Skin of body (tissue), 2 donors: ENCODE results near the gene KCNH6. TPM values are rescaled to one million over a fixed set of nuclear protein-coding genes. Genes with fewer than 3 reads are reported as not detected.
A peak's percentile ranks its signal among the peaks of the same experiment; 100 is the strongest.

Experiments
- DNase-seq: peaks from one replicate; lab custom pipeline; 2025; lab: John Stamatoyannopoulos, UW
- total RNA-seq: library from RNA; depleted of rRNA; stranded (reverse); fragments of >200 nt; gene quantifications from one replicate; pipeline ENCODE4 v1.2.3, GENCODE V29; 2014

Gene KCNH6
- total RNA-seq, 1 donor from 2014 or later, result not detected

DNA sequence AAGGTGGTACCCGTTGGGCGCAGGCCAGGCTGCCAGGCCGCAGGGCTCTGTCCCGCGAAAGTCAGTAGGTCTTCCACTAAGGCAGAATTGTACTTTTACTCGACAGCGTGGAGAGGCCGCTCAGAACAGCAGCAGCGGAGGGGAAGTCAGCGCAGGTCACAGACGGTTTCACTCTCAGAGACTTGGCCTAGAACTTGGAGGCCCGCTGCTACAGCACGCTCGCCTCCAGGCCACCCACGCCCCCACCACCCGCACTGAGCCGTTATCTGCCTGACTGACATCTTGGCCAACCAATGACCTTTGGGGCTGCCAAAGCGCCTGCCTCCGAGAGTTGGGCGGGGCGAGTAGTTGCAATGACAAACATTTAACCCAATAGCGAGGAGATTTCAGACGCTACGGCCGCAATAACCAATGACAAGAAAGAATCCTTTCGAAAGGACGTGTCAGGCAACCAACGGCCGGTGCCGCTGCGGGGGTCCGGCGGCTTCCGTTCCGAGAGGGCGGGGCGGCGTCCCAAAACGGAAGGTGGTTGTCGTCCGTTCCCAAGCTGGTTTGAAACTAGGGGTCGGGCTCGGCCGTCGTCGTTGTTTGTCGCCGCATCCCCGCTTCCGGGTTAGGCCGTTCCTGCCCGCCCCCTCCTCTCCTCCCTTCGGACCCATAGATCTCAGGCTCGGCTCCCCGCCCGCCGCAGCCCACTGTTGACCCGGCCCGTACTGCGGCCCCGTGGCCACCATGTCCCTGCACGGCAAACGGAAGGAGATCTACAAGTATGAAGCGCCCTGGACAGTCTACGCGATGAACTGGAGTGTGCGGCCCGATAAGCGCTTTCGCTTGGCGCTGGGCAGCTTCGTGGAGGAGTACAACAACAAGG, 27.0 kb downstream of the KCNH6 start, which contains the start of gene DCAF7:
DCAF7 (plus strand) TSS at position 532 of the 871 bp plus-strand sequence; CDS start at position 733, 201 bp downstream.
- DNase-seq, result peak; percentile 100

DNA sequence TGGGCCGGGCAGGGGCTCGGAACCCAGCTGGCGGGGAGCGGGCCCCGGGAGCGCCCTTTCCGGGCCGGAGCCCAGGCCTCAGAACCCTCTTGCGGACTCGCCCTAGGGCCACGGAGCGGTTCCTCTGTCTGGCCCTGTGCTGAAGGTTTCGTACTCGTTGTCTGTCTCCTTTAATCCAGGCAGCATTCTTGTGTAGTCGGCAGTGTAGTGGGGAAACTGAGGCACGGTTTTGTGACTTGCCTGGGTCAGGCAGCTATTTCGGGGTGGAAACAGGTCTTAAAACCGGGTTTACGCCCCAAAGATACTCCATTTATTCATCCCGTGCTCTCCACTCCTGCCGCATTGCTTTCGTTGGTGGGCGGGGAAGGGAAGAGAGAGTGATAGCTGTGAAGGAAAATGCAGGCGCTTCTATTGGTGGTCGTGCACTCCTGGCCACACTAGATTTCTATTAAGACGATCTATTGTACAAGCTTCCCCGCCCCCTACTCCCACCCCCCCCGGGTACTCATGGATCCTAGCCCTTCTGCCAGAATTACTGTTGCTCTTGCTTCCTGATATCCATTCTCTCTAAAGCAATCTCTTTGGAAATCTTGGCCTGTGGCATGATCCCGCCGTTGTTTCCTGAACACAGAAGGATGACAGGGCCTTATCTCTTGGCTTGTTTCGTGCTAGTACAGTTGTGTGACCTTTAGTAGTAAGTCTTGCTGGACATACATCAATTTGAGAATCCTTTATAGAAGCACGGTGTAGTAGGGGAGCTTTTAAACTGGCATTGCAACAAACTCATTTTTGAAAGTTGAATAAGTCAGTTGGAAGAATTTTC, 27.9 kb downstream of the KCNH6 start:
- peak; percentile 35 for DNase-seq

GRCh38 chr17:63552211-63552610, 29.1 kb downstream of the KCNH6 start:
- DNase-seq, result no peak

DNA sequence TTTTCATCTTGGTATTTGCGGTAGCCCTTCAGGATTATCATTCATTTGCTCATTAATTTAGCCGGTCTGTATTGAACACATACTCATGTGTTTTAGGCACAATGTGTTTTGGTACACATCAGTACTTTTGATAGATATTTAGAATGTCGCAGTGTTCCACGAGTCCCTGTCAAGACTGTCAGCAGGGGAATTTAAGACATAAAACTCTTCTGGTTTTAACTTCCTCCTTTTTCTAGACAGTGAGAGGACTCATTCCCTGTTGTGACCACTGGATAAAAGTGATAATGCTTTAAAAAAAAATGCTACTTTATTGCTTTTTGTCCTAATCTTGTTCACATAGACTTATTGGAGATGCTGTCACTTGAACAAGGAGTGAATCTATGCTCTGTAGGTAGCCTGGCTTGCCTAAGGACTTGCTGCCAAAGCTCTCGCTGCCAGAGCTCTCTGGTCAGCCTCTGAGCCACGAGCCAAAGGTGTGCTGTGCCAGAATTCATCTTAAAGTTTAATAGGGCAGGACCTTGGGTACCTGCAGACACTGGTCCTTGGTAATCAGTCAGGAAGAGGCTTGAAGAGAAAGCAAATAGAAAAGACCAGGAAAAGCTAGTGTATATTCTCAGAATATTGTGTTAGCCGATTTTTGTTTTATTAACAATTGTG, 32.5 kb downstream of the KCNH6 start:
- no peak for DNase-seq

DNA sequence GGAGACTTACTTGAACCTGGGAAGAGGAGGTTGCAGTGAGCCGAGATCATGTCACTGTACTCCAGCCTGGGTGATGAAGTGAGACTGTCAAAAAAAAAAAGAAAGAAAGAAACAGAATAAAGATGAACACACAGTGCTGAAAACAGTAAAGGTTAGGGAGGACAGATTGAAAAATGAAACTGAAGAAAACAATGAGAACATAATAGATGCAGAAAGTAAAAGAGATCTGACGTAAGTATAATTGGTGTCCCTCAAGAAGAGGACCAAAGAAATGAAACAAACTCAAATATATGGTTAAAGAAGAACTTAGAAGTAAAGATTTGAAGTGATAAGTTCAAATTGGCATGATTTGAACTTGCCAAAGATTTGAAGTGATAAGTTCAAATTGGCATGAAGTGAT, 34.3 kb downstream of the KCNH6 start:
- no peak for DNase-seq

- no peak for DNase-seq
Observed at GRCh38 chr17:63558441-63558840, 35.3 kb downstream of the KCNH6 start.

- no peak for DNase-seq
Observed at GRCh38 chr17:63561819-63562218, 38.7 kb downstream of the KCNH6 start.

- no peak for DNase-seq
Observed at GRCh38 chr17:63563339-63563738, 40.2 kb downstream of the KCNH6 start.

DNA sequence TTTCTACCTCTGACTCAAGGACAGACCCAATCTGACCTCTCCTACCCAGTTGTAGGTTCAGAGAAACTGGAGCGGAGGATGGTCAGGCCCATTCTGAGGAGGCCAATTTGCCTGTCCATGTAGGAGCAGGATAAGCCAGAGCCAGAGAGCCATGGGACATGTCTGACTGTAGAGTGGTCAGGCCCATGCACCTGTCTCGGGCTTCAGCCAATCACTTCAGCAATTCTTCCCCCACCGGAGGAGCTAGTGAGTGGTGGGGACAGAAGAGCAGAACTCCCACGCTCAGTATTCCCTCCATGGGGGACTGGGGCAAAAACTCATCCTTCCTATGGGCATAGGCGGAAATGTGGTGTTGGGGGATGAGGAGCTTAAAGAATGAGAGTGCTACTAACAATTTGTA, 41.4 kb downstream of the KCNH6 start:
- no peak for DNase-seq

GRCh38 chr17:63567229-63567628, 44.1 kb downstream of the KCNH6 start:
- no peak for DNase-seq

DNA sequence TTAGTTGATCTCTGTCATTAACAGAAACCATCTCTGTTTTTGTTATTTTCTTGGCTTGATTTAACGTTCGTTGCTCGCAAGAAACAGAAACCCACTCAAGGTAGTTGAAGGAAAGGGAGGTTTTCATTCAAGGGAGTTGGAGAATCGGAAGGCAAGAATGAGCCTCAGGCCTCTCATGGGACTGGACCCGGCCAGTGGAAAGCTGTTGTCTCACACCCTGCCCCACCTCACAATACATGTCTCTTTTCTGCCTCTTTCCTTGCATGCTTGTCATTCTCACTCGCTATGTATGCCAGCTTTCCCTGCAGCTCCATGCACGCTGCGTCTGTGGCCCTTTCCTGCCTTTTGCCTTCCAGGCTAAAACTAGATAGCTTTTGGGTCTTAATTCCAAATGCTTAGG, 45.4 kb downstream of the KCNH6 start:
- no peak for DNase-seq

- no peak for DNase-seq
Observed at GRCh38 chr17:63571632-63572310, 48.6 kb downstream of the KCNH6 start.

- no peak for DNase-seq
Observed at GRCh38 chr17:63573634-63574033, 50.5 kb downstream of the KCNH6 start.

- no peak for DNase-seq
Observed at GRCh38 chr17:63578027-63578768, 55.0 kb downstream of the KCNH6 start.

DNA sequence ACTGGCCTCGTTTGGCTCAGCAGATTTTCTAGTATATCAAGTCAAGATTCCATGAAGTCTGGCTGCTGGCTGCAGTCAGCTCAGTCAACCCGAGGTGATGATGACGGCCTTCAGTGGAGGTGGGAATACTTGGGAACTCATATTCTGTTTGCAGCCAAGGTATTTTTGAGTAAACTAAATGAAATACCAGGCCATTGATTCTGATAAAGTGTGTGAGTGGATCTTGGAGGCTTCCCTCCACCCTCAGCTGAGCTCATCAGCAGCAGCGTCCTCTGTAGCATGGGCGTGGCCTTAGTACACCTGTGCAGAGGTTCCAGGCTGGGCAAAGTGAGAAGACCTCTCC, 55.6 kb downstream of the KCNH6 start:
- no peak for DNase-seq

DNA sequence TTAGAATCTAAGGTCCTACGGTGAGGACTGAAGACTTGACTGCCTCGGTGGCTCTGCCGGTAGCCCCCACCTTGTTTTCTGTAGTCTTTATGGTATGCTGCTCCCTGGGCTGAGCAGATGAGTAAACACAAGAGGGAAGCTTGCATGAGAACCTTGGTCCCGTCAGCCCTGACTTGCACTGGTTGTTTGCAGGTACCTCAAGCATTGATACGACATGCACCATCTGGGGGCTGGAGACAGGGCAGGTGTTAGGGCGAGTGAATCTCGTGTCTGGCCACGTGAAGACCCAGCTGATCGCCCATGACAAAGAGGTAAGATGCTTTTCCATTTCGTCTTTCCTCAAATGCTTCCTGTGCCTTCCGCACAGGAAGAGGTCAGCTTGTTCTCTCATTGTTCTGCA, 56.5 kb downstream of the KCNH6 start:
- DNase-seq, result no peak

GRCh38 chr17:63587770-63588169, 64.6 kb downstream of the KCNH6 start:
- DNase-seq, result no peak

- DNase-seq, result no peak
Observed at GRCh38 chr17:63588797-63589196, 65.6 kb downstream of the KCNH6 start.

DNA sequence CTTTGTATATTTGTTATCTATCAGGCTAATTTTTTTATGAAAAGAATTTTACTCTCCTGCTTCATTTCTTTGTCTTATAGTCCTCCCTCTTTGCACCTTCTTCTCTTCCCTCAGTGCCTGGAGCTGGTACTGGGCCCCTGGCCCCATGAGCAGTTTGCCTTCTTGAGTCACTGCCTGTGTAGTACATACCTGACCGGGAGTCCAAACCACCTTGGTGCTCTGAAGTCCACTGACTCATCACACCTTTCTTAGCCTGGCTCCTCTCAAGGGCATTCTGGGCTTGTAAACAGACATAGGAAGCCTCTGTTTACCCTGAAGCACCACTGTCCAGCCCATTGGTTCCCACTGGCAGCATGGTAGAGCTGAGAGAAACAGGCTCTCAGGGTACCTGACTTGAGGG, 66.5 kb downstream of the KCNH6 start:
- no peak for DNase-seq

GRCh38 chr17:63592797-63593196, 69.6 kb downstream of the KCNH6 start:
- DNase-seq, result no peak

GRCh38 chr17:63595132-63595531, 72.0 kb downstream of the KCNH6 start:
- DNase-seq, result no peak
